GM12878 (cell line): ENCODE measurements around the gene PRKN.

ENCODE experiments used
- BCLAF1 ChIP-seq: fragments of 450-650 bp; IDR thresholded peaks from 2 replicates; pipeline ENCODE4 v1.6.1; 2017; ENCODE audit warnings: antibody characterized with exemption, mild to moderate bottlenecking, moderate library complexity
- CTCF ChIP-seq, 3 experiments: IDR thresholded peaks in 2 of 3; conservative IDR thresholded peaks in 1 of 3; 2 replicates each; pipeline ENCODE4 v1.5.1; 2011; ENCODE audit warnings: low read depth in 3 of 3, low read length in 3 of 3, mild to moderate bottlenecking in 3 of 3, control low read depth in 2 of 3, moderate library complexity in 2 of 3, inconsistent platforms in 1 of 3, mixed read lengths in 1 of 3; ENCODE audit not compliant: control insufficient read depth in 2 of 3, insufficient read depth in 1 of 3; ENCODE audit errors: extremely low read depth in 1 of 3
- ELK1 ChIP-seq: IDR thresholded peaks from 2 replicates; pipeline ENCODE4 v1.6.1; 2012; ENCODE audit warnings: low read depth, low read length, improper control_type of control experiment
- POLR2A ChIP-seq: IDR thresholded peaks from 2 replicates; pipeline ENCODE4 v1.6.1; 2011; ENCODE audit warnings: low read depth, mild to moderate bottlenecking, low read length
- POLR2AphosphoS5 ChIP-seq: IDR thresholded peaks from 2 replicates; pipeline ENCODE4 v1.6.1; 2011; ENCODE audit warnings: mild to moderate bottlenecking, low read length, inconsistent platforms
- RCOR1 ChIP-seq: conservative IDR thresholded peaks from 2 replicates; pipeline ENCODE4 v1.6.1; 2012; ENCODE audit warnings: low read depth, low read length, improper control_type of control experiment
- TCF12 ChIP-seq: IDR thresholded peaks from 2 replicates; pipeline ENCODE4 v1.6.1; 2011; ENCODE audit warnings: low read depth, mild to moderate bottlenecking, low read length
- TF ChIP-seq, protein P1 (sequence below): fragments of 450-650 bp; IDR thresholded peaks from 2 replicates; pipeline ENCODE4 v1.6.1; 2017; ENCODE audit warnings: mild to moderate bottlenecking
- TF ChIP-seq, protein P2 (sequence below): IDR thresholded peaks from 2 replicates; pipeline ENCODE4 v1.6.1; 2012; ENCODE audit warnings: improper control_type of control experiment, low read depth, low read length; ENCODE audit not compliant: insufficient replicate concordance

DNA sequence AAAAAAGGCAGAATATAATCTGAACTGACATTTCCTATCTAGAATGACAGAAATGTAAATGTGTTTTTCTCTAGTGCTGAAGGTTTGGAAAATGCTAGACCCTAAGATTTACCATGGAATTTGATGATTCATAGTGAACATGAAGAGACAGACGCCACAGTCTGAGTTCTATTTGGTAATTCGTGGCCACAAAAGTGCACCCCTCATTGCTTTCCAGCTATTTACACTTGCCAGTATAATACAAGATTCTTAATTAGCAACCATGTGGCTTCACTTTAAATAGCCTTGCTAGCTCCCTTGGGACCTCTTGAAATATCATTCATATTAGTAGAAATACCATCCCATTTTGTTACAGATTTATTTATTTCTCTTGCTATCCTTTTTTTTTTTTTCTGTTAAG is 636.8 kb downstream of the PRKN start:
- no peak for TF ChIP-seq POLR2A
- no peak for TF ChIP-seq TCF12
- no peak for TF ChIP-seq POLR2AphosphoS5
- TF ChIP-seq, protein P1, sequence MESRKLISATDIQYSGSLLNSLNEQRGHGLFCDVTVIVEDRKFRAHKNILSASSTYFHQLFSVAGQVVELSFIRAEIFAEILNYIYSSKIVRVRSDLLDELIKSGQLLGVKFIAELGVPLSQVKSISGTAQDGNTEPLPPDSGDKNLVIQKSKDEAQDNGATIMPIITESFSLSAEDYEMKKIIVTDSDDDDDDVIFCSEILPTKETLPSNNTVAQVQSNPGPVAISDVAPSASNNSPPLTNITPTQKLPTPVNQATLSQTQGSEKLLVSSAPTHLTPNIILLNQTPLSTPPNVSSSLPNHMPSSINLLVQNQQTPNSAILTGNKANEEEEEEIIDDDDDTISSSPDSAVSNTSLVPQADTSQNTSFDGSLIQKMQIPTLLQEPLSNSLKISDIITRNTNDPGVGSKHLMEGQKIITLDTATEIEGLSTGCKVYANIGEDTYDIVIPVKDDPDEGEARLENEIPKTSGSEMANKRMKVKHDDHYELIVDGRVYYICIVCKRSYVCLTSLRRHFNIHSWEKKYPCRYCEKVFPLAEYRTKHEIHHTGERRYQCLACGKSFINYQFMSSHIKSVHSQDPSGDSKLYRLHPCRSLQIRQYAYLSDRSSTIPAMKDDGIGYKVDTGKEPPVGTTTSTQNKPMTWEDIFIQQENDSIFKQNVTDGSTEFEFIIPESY, result no peak
- TF ChIP-seq CTCF (IDR thresholded peaks at IDR 0.05 in 2 of 3, conservative IDR thresholded peaks at IDR 0.05 in 1 of 3; ENCODE audit: control insufficient read depth in 2 of 3, extremely low read depth in 1 of 3, insufficient read depth in 1 of 3, low read depth in 3 of 3, low read length in 3 of 3), result no peak
- TF ChIP-seq BCLAF1, result no peak
- no peak for TF ChIP-seq RCOR1
- TF ChIP-seq, protein P2, sequence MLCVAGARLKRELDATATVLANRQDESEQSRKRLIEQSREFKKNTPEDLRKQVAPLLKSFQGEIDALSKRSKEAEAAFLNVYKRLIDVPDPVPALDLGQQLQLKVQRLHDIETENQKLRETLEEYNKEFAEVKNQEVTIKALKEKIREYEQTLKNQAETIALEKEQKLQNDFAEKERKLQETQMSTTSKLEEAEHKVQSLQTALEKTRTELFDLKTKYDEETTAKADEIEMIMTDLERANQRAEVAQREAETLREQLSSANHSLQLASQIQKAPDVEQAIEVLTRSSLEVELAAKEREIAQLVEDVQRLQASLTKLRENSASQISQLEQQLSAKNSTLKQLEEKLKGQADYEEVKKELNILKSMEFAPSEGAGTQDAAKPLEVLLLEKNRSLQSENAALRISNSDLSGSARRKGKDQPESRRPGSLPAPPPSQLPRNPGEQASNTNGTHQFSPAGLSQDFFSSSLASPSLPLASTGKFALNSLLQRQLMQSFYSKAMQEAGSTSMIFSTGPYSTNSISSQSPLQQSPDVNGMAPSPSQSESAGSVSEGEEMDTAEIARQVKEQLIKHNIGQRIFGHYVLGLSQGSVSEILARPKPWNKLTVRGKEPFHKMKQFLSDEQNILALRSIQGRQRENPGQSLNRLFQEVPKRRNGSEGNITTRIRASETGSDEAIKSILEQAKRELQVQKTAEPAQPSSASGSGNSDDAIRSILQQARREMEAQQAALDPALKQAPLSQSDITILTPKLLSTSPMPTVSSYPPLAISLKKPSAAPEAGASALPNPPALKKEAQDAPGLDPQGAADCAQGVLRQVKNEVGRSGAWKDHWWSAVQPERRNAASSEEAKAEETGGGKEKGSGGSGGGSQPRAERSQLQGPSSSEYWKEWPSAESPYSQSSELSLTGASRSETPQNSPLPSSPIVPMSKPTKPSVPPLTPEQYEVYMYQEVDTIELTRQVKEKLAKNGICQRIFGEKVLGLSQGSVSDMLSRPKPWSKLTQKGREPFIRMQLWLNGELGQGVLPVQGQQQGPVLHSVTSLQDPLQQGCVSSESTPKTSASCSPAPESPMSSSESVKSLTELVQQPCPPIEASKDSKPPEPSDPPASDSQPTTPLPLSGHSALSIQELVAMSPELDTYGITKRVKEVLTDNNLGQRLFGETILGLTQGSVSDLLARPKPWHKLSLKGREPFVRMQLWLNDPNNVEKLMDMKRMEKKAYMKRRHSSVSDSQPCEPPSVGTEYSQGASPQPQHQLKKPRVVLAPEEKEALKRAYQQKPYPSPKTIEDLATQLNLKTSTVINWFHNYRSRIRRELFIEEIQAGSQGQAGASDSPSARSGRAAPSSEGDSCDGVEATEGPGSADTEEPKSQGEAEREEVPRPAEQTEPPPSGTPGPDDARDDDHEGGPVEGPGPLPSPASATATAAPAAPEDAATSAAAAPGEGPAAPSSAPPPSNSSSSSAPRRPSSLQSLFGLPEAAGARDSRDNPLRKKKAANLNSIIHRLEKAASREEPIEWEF, result no peak
- TF ChIP-seq ELK1, result no peak
